Nucleus accumbens (tissue), 56 donors: ENCODE data around the gene DST.

Source experiments
- DNase-seq, 56 donors: peaks; one replicate each; lab custom pipeline; 2025; lab: John Stamatoyannopoulos, UW

The DST gene

DNA sequence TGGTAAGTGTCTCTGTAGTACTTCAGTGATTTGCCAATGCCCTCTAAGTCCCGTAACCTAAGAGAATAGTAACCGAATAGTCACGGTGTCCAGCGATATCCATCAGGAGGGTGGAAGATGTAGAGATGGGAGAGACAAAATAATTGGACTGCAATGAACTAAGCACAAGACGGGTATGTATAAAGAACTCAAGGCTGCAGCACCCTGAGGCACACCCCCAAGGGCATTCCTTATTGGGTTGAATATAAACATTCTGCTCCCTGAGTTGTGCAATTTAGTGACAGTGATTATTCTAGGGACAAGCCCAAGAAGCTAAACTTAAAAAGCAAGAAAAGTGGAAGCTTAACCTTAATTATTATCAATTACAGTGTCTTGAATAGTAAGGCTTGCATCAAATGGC is 14.6 kb downstream of the DST start:
- no peak for DNase-seq

GRCh38 chr6:56625356-56625755 is 17.3 kb downstream of the DST start:
- DNase-seq = no peak

- no peak for DNase-seq
Observed at GRCh38 chr6:56624728-56625069, 18.0 kb downstream of the DST start.

- no peak for DNase-seq
Observed at GRCh38 chr6:56624046-56624727, 18.5 kb downstream of the DST start.

DNA sequence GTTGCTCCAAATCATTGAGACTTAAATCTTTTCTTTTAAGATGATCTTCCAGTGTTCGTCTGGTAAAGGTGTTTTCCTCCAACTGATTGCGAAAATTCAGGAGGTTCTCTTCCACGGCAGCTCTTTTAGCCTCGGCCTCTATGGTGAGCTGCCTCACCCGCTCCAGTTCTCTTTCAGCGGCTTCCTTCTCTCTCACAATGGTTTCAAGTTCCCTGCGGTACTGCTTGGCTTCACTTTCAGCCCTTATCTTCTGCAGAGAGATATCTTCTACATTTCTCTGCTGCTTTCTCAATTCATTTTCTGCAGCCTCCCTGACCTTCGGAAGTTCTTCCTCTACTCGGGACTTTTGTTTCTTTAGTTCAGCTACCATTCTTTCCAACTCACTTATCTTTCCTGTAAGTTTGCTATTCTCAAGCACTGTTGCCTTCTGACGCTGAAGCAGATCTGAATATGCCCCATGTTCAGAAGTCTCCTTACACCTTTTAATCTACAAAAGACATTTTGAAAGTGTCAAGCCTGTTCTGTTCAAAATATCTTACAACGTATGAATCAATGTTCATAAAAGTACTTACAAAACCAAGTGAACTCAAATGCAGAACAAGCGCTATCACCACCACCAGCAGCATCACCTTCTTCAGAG is 22.3 kb downstream of the DST start:
- no peak for DNase-seq

- DNase-seq = no peak
Observed at GRCh38 chr6:56618050-56618449, 24.6 kb downstream of the DST start.

- no peak for DNase-seq
Observed at GRCh38 chr6:56616967-56617366, 25.7 kb downstream of the DST start.

DNA sequence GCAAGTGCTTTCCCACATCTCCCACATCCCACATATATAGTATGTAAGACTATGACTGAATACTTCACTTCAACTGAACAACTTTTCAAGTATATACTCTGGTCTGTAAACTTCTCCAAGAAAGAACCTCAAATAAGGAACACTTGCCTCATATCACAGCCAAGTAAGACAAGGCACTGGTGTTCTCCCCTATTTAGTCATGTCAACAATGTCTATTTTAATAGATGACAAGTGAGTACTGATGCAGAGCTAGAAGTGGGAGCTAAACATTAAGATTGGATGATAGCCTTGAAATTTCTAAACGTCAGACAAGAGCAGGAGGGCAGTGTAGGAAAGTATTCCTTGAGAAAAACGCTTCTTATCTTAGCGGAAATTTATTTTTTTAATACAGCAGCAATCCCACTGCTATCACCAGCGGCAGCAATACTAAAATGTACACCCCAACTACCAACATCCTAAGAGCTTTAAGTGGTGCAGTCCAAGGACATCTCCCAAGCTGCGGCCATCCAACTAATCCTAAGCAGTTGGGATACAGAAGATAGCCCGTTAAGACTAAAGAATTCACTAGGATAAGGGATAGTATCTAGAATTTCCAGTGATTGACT is 29.3 kb downstream of the DST start:
- DNase-seq = no peak

- DNase-seq = no peak
Observed at GRCh38 chr6:56608332-56608731, 34.4 kb downstream of the DST start.

- no peak for DNase-seq
Observed at GRCh38 chr6:56607111-56607752, 35.5 kb downstream of the DST start.

- DNase-seq = no peak
Observed at GRCh38 chr6:56605435-56605834, 37.3 kb downstream of the DST start.

DNA sequence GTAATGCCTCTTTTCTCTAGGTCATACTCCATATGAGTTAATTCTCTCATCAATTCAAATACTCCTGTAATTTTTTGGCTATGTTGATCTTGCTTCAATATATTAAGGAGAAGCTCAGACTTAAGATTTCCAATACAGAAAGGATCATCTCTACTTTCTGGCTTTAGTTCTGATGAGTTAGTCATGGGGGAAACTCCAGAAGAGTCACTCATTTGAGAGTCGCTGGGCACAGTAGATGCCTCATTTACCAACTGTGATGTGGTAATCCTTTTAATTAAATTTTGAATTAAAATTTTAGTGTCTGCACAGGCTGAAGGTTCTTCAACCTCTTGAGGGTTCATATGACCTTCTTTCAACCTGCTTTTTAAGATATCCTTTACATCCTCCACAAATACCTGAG is 38.5 kb downstream of the DST start:
- DNase-seq = no peak

DNA sequence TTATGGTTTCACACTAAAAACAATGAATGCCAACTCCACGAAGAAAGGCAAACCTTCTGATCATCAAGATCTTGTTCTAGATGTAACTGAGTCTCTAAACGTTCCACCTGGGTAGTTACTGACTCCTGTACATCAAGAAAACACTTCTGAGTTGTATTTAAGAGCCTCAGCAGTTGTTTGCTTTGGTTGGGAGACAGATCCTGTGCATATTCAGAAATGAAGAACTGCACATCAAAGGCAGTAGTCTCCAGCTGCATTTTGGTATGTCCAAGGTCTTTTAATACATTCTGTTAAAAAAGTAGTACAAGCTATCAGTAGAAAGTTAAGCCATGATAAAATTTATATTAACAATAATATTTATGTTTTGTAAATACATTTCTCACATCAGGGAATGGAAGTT is 41.3 kb downstream of the DST start:
- no peak for DNase-seq

- peak in 26 of 56 donors; percentile 5 to 71 (median 24) for DNase-seq
Observed at GRCh38 chr6:56595490-56596122, 47.1 kb downstream of the DST start.

GRCh38 chr6:56594699-56595098 is 48.0 kb downstream of the DST start:
- DNase-seq = no peak

DNA sequence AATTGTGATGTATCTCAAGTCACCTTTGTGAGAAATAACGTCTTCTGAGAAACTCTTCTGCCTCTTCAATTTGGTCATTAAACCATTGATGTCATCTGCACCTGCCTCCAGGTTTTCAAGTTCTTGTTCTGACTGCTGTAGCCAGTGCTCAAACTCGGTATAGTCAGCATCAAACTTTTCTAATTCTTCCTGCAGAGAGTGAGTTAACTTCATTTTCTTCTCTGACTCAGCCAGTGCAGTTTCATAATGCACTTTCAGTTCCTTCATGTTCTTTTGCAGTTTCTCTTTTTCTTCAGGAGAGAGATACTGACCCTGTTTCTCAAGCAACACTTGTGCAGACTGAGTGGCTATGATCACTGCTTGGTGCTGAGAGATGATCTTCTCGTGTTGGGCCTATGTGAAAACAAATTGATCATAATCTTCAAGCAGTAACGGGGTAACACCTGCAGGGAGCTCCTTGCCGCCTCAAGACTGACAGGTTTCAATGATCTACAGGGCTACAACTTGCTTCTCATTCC is 48.8 kb downstream of the DST start:
- peak in 1 of 56 donors; percentile 2 for DNase-seq

- DNase-seq = no peak
Observed at GRCh38 chr6:56582236-56582635, 60.5 kb downstream of the DST start.

DNA sequence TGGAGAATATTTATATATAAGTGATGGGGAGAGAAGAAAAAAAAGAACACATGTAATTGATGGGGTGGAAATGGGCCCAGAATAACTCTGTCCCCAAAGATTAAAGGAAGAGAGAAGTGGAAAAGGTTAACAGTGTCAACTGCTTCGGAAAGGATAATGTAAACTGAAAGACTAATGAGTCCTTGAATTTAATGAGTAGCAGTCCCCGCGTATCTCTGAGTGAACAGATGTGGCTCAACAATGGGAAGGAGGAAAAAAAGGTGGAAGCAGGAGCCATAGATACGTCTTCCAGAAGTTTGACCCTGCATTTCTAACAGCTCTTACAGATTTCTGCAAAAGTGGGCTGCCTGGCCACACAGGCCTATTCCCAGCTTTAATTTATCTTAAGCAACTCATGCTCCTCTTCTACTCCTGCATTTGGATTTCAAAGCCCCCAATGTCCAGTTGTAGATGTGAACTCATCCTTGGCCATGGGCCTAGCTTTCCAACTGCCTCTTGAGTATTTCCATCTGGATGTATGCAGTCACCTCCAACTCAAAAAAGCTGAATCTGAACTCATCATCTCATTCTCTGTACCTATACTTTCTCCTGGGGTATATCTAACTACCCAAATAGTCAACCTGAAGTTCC is 61.3 kb downstream of the DST start:
- DNase-seq = no peak

- no peak for DNase-seq
Observed at GRCh38 chr6:56580271-56580670, 62.4 kb downstream of the DST start.

- no peak for DNase-seq
Observed at GRCh38 chr6:56579155-56579851, 63.4 kb downstream of the DST start.
